RWPE2 (cell line): ENCODE results near the gene CPA4.

Experiments used
- ATAC-seq: fragments of 200-7000 bp; cut with Tn5 transposase; 3 replicates; pipeline ENCODE4 v1.9.1; 2021; ENCODE audit warnings: low read depth
- DNase-seq: peaks from one replicate; pipeline ENCODE4 v3.0.0-alpha.2; 2020; ENCODE audit warnings: low spot score
- H3K27ac ChIP-seq: fragments of 450-650 bp; 2 replicates; pipeline ENCODE4 v1.5.1; 2017; ENCODE audit warnings: mild to moderate bottlenecking; ENCODE audit not compliant: poor library complexity, severe bottlenecking
- H3K27me3 ChIP-seq: fragments of 250-450 bp; sonication (Bioruptor Pico); 2 replicates; pipeline ENCODE4 v1.5.1; 2021; ENCODE audit warnings: mild to moderate bottlenecking, moderate library complexity; ENCODE audit not compliant: insufficient read depth, poor library complexity, severe bottlenecking
- H3K36me3 ChIP-seq: fragments of 250-450 bp; sonication (Bioruptor Pico); 2 replicates; pipeline ENCODE4 v1.5.1; 2020; ENCODE audit warnings: low read depth, mild to moderate bottlenecking, moderate library complexity
- H3K4me1 ChIP-seq: fragments of 250-450 bp; sonication (Bioruptor Pico); 2 replicates; pipeline ENCODE4 v1.5.1; 2021; ENCODE audit warnings: mild to moderate bottlenecking, moderate library complexity; ENCODE audit not compliant: insufficient read depth, poor library complexity, severe bottlenecking
- H3K4me3 ChIP-seq: fragments of 250-450 bp; sonication (Bioruptor Pico); 2 replicates; pipeline ENCODE4 v1.5.1; 2021; ENCODE audit warnings: mild to moderate bottlenecking, moderate library complexity; ENCODE audit not compliant: severe bottlenecking
- H3K9me3 ChIP-seq: fragments of 250-450 bp; sonication (Bioruptor Pico); 2 replicates; pipeline ENCODE4 v1.5.1; 2021; ENCODE audit warnings: mild to moderate bottlenecking, moderate library complexity; ENCODE audit not compliant: severe bottlenecking
- CTCF ChIP-seq: fragments of 450-650 bp; IDR thresholded peaks from one replicate; pipeline ENCODE4 v1.5.1; 2017; ENCODE audit warnings: mild to moderate bottlenecking, moderate library complexity; ENCODE audit not compliant: poor library complexity, severe bottlenecking

The CPA4 gene

GRCh38 chr7:130268463-130269317 lies 24.3 kb upstream of the CPA4 start:
- no peaks in the 10 kb centered on the region for H3K27me3 ChIP-seq
- TF ChIP-seq CTCF = no peak
- H3K36me3 ChIP-seq = no peaks in the 10 kb centered on the region
- H3K9me3 ChIP-seq = no peaks in the 10 kb centered on the region
- H3K4me3 ChIP-seq = no peak overlapping the region
- no peak for DNase-seq
- H3K27ac ChIP-seq = no peak overlapping the region
- no peak for ATAC-seq
- H3K4me1 ChIP-seq = peaks cover 19% of the 10 kb centered on the region

- Histone ChIP-seq H3K27me3 (no peaks in the 10 kb centered on the region), H3K27ac (no peak overlapping the region), H3K9me3 (no peaks in the 10 kb centered on the region), H3K4me3 (no peak overlapping the region), H3K36me3 (no peaks in the 10 kb centered on the region), H3K4me1 (peaks cover 25% of the 10 kb centered on the region)
- ATAC-seq (no peak), DNase-seq (no peak)
- no peak for TF ChIP-seq CTCF
Observed at GRCh38 chr7:130269318-130269694, 23.7 kb upstream of the CPA4 start.

- TF ChIP-seq CTCF = no peak
- ATAC-seq = no peak
- peaks cover 44% of the 10 kb centered on the region for H3K4me1 ChIP-seq
- H3K27me3 ChIP-seq = no peaks in the 10 kb centered on the region
- DNase-seq = no peak
- no peak overlapping the region for H3K4me3 ChIP-seq
- H3K27ac ChIP-seq = peak overlapping the region; percentile 98
- no peaks in the 10 kb centered on the region for H3K9me3 ChIP-seq
- no peaks in the 10 kb centered on the region for H3K36me3 ChIP-seq
Observed at GRCh38 chr7:130270947-130271800, 21.8 kb upstream of the CPA4 start.

GRCh38 chr7:130272381-130273080 lies 20.4 kb upstream of the CPA4 start:
- peak overlapping the region; percentile 98 for H3K27ac ChIP-seq
- DNase-seq (no peak), ATAC-seq (peak; percentile 73)

More at GRCh38 chr7:130272381-130273080, 20.4 kb upstream of the CPA4 start:
- H3K36me3 ChIP-seq = no peaks in the 10 kb centered on the region
- no peak overlapping the region for H3K4me3 ChIP-seq
- TF ChIP-seq CTCF = no peak
- H3K27me3 ChIP-seq = no peaks in the 10 kb centered on the region
- peaks cover 58% of the 10 kb centered on the region for H3K4me1 ChIP-seq
- no peaks in the 10 kb centered on the region for H3K9me3 ChIP-seq
